DND-41 (cell line): ENCODE results near the gene FN3K.
A peak's percentile ranks its signal among the peaks of the same experiment; 100 is the strongest.
"Not testable (repeated sequence)": the region's sequence is repeated elsewhere in the genome, so short reads cannot be mapped to it uniquely, and the experiment has no call there.

Experiments
- ATAC-seq: fragments of 200-7000 bp; cut with Tn5 transposase; 3 replicates; pipeline ENCODE4 v1.9.1; 2021; ENCODE audit warnings: low read depth; ENCODE audit not compliant: insufficient read depth
- DNase-seq: peaks from one replicate; pipeline ENCODE4 v3.0.0-alpha.2; 2020
- H2AFZ ChIP-seq: 2 replicates; pipeline ENCODE4 v1.6.0; 2012; ENCODE audit warnings: low read depth, low read length
- H3K27ac ChIP-seq: 2 replicates; pipeline ENCODE4 v1.5.1; 2012; ENCODE audit warnings: low read length, inconsistent platforms
- H3K27me3 ChIP-seq: fragments of 200-600 bp; sonication (generic); 2 replicates; pipeline ENCODE4 v1.6.0; 2012; ENCODE audit warnings: low read length, mild to moderate bottlenecking, inconsistent platforms; ENCODE audit not compliant: insufficient read depth, poor library complexity
- H3K36me3 ChIP-seq: 2 replicates; pipeline ENCODE4 v1.5.1; 2012; ENCODE audit warnings: low read length, inconsistent platforms; ENCODE audit not compliant: insufficient read depth
- H3K4me1 ChIP-seq: 2 replicates; pipeline ENCODE4 v1.5.1; 2012; ENCODE audit warnings: mild to moderate bottlenecking, low read length; ENCODE audit not compliant: insufficient read depth
- H3K4me2 ChIP-seq: 2 replicates; pipeline ENCODE4 v1.6.0; 2012; ENCODE audit warnings: mild to moderate bottlenecking, moderate library complexity, low read length, inconsistent platforms; ENCODE audit not compliant: insufficient read depth
- H3K4me3 ChIP-seq, 2 experiments: fragments of 200-600 bp in 1 of 2; shearing (Covaris generic) in 1 of 2; 2 replicates each; pipeline ENCODE4 v1.5.1; 2012 to 2016; ENCODE audit warnings: inconsistent platforms in 2 of 2, low read length in 2 of 2, mild to moderate bottlenecking in 2 of 2, low read depth in 1 of 2, moderate library complexity in 1 of 2
- H3K79me2 ChIP-seq: 2 replicates; pipeline ENCODE4 v1.6.0; 2012; ENCODE audit warnings: low read length, inconsistent platforms; ENCODE audit not compliant: insufficient read depth
- H3K9ac ChIP-seq: 2 replicates; pipeline ENCODE4 v1.6.0; 2012; ENCODE audit warnings: low read depth, mild to moderate bottlenecking, inconsistent platforms, low read length, moderate library complexity
- H3K9me3 ChIP-seq: 2 replicates; pipeline ENCODE4 v1.5.1; 2012; ENCODE audit warnings: low read length, moderate library complexity, mild to moderate bottlenecking, inconsistent platforms; ENCODE audit not compliant: insufficient read depth, severe bottlenecking
- H4K20me1 ChIP-seq: 2 replicates; pipeline ENCODE4 v1.6.0; 2012; ENCODE audit warnings: low read length; ENCODE audit not compliant: insufficient read depth
- EZH2 ChIP-seq: IDR thresholded peaks from 3 replicates; pipeline ENCODE4 v1.6.1; 2012; ENCODE audit warnings: borderline replicate concordance, low read depth, mild to moderate bottlenecking, moderate library complexity, low read length, inconsistent platforms; ENCODE audit not compliant: severe bottlenecking
- TF ChIP-seq, protein P1 (sequence below): IDR thresholded peaks from 2 replicates; pipeline ENCODE4 v1.5.1; 2012; ENCODE audit warnings: borderline replicate concordance, low read length, moderate library complexity, mild to moderate bottlenecking; ENCODE audit not compliant: poor library complexity, severe bottlenecking; ENCODE audit errors: extremely low read depth

Gene FN3K

GRCh38 chr17:82740906-82741759, 5.7 kb downstream of the FN3K start:
- H3K9ac ChIP-seq: no peak overlapping the region
- DNase-seq (no peak), ATAC-seq (no peak)
- peaks cover 17% of the 10 kb centered on the region for H3K9me3 ChIP-seq
- no peak overlapping the region for H3K4me2 ChIP-seq
- H3K4me3 ChIP-seq: 0 out of 4 replicates have a peak overlapping the region, but pooled peaks of 1 of the 2 experiments have one; percentile 20
- H3K27me3 ChIP-seq: no peaks in the 10 kb centered on the region
- no peaks in the 10 kb centered on the region for H4K20me1 ChIP-seq
- peaks cover 24% of the 10 kb centered on the region for H3K36me3 ChIP-seq
- H3K4me1 ChIP-seq: no peaks in the 10 kb centered on the region
- no peaks in the 10 kb centered on the region for H3K79me2 ChIP-seq
- no peak overlapping the region for H2AFZ ChIP-seq
- TF ChIP-seq, protein P1, sequence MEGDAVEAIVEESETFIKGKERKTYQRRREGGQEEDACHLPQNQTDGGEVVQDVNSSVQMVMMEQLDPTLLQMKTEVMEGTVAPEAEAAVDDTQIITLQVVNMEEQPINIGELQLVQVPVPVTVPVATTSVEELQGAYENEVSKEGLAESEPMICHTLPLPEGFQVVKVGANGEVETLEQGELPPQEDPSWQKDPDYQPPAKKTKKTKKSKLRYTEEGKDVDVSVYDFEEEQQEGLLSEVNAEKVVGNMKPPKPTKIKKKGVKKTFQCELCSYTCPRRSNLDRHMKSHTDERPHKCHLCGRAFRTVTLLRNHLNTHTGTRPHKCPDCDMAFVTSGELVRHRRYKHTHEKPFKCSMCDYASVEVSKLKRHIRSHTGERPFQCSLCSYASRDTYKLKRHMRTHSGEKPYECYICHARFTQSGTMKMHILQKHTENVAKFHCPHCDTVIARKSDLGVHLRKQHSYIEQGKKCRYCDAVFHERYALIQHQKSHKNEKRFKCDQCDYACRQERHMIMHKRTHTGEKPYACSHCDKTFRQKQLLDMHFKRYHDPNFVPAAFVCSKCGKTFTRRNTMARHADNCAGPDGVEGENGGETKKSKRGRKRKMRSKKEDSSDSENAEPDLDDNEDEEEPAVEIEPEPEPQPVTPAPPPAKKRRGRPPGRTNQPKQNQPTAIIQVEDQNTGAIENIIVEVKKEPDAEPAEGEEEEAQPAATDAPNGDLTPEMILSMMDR: no peak
- TF ChIP-seq EZH2: no peak
- H3K27ac ChIP-seq: no peak overlapping the region

GRCh38 chr17:82743344-82744219, 8.2 kb downstream of the FN3K start:
- H4K20me1 ChIP-seq: no peaks in the 10 kb centered on the region
- TF ChIP-seq, protein P1: peak; percentile 28
- TF ChIP-seq EZH2: no peak
- ATAC-seq (no peak), DNase-seq (no peak)
- H3K4me1 ChIP-seq: no peaks in the 10 kb centered on the region
- H3K36me3 ChIP-seq: peaks cover 21% of the 10 kb centered on the region
- H3K9me3 ChIP-seq: peaks cover 17% of the 10 kb centered on the region
- H3K4me3 ChIP-seq: no peak overlapping the region
- H2AFZ ChIP-seq: no peak overlapping the region
- H3K27ac ChIP-seq: no peak overlapping the region
- no peaks in the 10 kb centered on the region for H3K27me3 ChIP-seq
- H3K79me2 ChIP-seq: no peaks in the 10 kb centered on the region
- no peak overlapping the region for H3K4me2 ChIP-seq
- no peak overlapping the region for H3K9ac ChIP-seq

GRCh38 chr17:82744736-82745135, 9.3 kb downstream of the FN3K start:
- not testable (repeated sequence) for H4K20me1 ChIP-seq, H3K79me2 ChIP-seq, H3K4me3 ChIP-seq, H3K27ac ChIP-seq, H3K4me2 ChIP-seq, H3K27me3 ChIP-seq, ATAC-seq, H3K9ac ChIP-seq, DNase-seq, H2AFZ ChIP-seq, H3K4me1 ChIP-seq
- H3K36me3 ChIP-seq: peaks cover 20% of the 10 kb centered on the region
- H3K9me3 ChIP-seq: peaks cover 17% of the 10 kb centered on the region

DNA sequence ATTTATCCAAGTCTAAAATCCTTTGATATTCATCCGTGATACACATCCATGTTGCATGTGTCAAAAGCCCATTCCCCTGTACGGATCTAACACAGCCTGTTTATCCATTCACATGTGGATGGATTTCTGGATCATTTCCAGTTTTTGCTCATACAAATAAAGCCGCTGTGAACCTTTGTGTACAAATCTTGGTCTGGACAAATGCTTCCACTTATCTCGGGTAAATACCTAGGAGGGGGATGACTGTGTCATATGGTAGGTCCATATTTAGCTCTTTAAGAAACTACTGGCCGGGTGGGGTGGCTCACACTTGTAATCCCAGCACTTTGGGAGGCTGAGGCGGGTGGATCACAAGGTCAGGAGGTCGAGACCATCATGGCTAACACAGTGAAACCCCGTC, 10.1 kb downstream of the FN3K start:
- H3K9me3 ChIP-seq: peaks cover 11% of the 10 kb centered on the region

More for the DNA sequence above, 10.1 kb downstream of the FN3K start:
- no peak for TF ChIP-seq EZH2
- TF ChIP-seq, protein P1: no peak
- no peak overlapping the region for H3K9ac ChIP-seq
- ATAC-seq (no peak), DNase-seq (no peak)
- no peaks in the 10 kb centered on the region for H3K4me1 ChIP-seq
- no peaks in the 10 kb centered on the region for H3K27me3 ChIP-seq
- no peak overlapping the region for H3K4me2 ChIP-seq
- H3K36me3 ChIP-seq: peaks cover 15% of the 10 kb centered on the region
- H3K79me2 ChIP-seq: no peaks in the 10 kb centered on the region
- no peaks in the 10 kb centered on the region for H4K20me1 ChIP-seq
- H2AFZ ChIP-seq: no peak overlapping the region
- no peak overlapping the region for H3K27ac ChIP-seq
- no peak overlapping the region for H3K4me3 ChIP-seq
